Measurements from ENCODE around the gene TUBA8.
"Not testable (repeated sequence)": the region's sequence is repeated elsewhere in the genome, so short reads cannot be mapped to it uniquely, and the experiment has no call there.

The TUBA8 gene

DNA sequence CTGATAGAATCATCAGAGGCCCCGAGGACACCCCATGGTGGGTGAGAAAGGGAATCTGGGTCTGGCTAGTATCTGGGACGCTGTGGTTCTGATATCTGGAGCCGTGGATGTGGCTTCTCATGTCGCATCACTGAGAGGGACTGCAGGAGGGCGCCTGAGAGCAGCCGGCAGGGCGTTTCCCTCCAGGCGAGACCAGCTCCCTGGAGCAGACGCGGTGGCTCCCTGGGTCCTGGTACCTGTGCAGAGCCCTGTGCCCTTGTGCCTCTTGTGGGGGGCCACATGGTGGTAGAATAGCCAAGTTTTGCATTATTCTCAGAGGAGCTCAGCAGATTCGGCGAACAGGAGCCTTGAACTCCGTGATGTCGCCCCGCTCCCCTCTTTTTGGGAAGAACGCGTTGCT, 59.7 kb downstream of the TUBA8 start:
- H3K36me3 ChIP-seq (ENCODE audit: control insufficient read depth, insufficient read depth, low read length); H3K4me1 ChIP-seq (ENCODE audit: control insufficient read depth, insufficient read depth, low read length); H3K27me3 ChIP-seq (ENCODE audit: control insufficient read depth, insufficient read depth, low read length); H3K9ac ChIP-seq (ENCODE audit: low read depth, low read length); H3K4me3 ChIP-seq (ENCODE audit: low read depth, low read length); H3K9me3 ChIP-seq (ENCODE audit: control insufficient read depth, insufficient read depth, low read length): not testable (repeated sequence)

DNA sequence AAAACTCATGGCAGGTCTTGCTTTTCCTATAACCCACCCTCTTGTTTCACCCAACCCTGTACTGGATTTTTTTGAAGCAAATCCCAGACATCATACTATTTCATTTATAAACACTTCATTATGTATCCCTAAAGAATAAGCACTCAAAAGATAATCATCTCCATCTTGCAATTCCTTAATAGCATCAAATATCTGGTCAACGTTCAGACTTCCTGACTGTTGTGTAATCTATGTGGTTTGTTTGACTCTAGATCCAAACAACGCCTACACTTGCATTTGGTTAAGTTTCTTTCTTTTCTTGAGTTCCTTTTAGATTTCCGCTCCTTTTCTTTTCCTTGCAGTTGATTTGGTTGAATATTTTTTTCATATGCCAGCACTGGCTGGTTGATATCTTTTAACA, 61.6 kb downstream of the TUBA8 start:
- H3K9me3 ChIP-seq (ENCODE audit: control insufficient read depth, insufficient read depth, low read length); H3K36me3 ChIP-seq (ENCODE audit: control insufficient read depth, insufficient read depth, low read length); H3K27me3 ChIP-seq (ENCODE audit: control insufficient read depth, insufficient read depth, low read length); H3K4me3 ChIP-seq (ENCODE audit: low read depth, low read length); H3K4me1 ChIP-seq (ENCODE audit: control insufficient read depth, insufficient read depth, low read length); H3K9ac ChIP-seq (ENCODE audit: low read depth, low read length): not testable (repeated sequence)

DNA sequence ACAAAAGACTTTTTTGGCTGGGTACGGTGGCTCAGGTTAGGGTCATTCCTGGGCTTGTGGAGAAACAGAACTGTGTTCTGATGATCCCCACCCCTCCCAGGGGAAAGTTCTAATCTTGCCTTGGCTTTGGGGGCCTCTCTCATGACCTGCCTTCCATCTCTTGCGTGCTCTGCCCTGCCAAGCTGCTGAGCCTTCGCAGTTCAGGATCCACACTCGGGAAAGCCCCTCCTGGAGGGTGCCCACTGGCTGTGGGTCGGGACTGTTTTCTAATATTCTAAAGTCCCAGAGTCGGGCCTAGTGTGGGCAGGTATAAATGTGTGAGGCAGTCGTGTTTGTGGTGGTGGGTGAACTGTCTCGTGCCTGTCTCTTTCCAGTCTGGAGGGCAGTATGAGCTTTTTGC, 62.2 kb downstream of the TUBA8 start:
- H3K4me3 ChIP-seq (ENCODE audit: low read depth, low read length); H3K9me3 ChIP-seq (ENCODE audit: control insufficient read depth, insufficient read depth, low read length): not testable (repeated sequence)

DNA sequence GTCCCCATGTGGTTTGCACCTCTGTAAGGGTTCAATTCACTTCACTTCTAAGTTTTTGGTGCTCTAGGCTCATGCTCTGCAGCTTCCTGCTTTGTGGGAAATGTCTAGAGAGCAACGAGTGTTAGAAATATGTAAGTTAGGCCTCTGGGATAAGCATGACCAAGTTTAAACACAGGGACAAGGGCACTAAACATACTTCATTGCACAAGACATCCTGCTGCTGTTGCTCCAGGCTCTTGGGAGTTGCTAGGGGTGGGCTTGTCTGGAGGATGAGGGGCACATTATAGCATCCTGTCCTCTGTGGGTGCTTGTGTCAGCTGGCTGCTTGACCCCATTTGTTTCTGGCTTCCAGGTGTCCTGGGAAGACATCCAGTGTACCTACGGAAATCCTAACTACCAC, 62.8 kb downstream of the TUBA8 start:
- H3K4me3 ChIP-seq (ENCODE audit: low read depth, low read length); H3K36me3 ChIP-seq (ENCODE audit: control insufficient read depth, insufficient read depth, low read length); H3K4me1 ChIP-seq (ENCODE audit: control insufficient read depth, insufficient read depth, low read length); H3K9me3 ChIP-seq (ENCODE audit: control insufficient read depth, insufficient read depth, low read length); H3K9ac ChIP-seq (ENCODE audit: low read depth, low read length); H3K27me3 ChIP-seq (ENCODE audit: control insufficient read depth, insufficient read depth, low read length): not testable (repeated sequence)

More for the DNA sequence above, 62.2 kb downstream of the TUBA8 start:
- not testable (repeated sequence) for H3K36me3 ChIP-seq (ENCODE audit: control insufficient read depth, insufficient read depth, low read length); H3K27me3 ChIP-seq (ENCODE audit: control insufficient read depth, insufficient read depth, low read length); H3K4me1 ChIP-seq (ENCODE audit: control insufficient read depth, insufficient read depth, low read length); H3K9ac ChIP-seq (ENCODE audit: low read depth, low read length)
